Lung (tissue), 12 donors: ENCODE results near the gene PCBP3. TPM values are rescaled to one million over a fixed set of nuclear protein-coding genes. Genes with fewer than 3 reads are reported as not detected.

Experiments
- ATAC-seq: fragments of 200-7000 bp; cut with Tn5 transposase; one replicate; pipeline ENCODE4 v1.9.1; 2020; ENCODE audit warnings: moderate number of reproducible peaks; ENCODE audit not compliant: insufficient read depth, low FRiP score
- DNase-seq, 3 donors: peaks; one replicate each; pipeline ENCODE4 v3.0.0-alpha.2; 2013 to 2017
- H3K27ac ChIP-seq, 2 donors: one replicate each; pipeline ENCODE4 v1.5.1; 2013; ENCODE audit warnings: mild to moderate bottlenecking in 2 of 2, moderate library complexity in 2 of 2, control low read depth in 1 of 2, inconsistent platforms in 1 of 2, low read depth in 1 of 2, low read length in 1 of 2
- H3K27me3 ChIP-seq, 3 donors: one replicate each; pipeline ENCODE4 v1.5.1; 2013; ENCODE audit warnings: low read length in 2 of 3; ENCODE audit not compliant: control insufficient read depth in 3 of 3, insufficient read depth in 3 of 3
- H3K36me3 ChIP-seq, 4 donors: one replicate each; pipeline ENCODE4 v1.5.1; 2013; ENCODE audit warnings: low read length in 4 of 4, mild to moderate bottlenecking in 1 of 4, moderate library complexity in 1 of 4; ENCODE audit not compliant: control insufficient read depth in 4 of 4, insufficient read depth in 4 of 4
- H3K4me1 ChIP-seq, 5 donors: one replicate each; pipeline ENCODE4 v1.5.1; 2013; ENCODE audit warnings: low read length in 5 of 5, mild to moderate bottlenecking in 2 of 5, moderate library complexity in 1 of 5; ENCODE audit not compliant: control insufficient read depth in 5 of 5, insufficient read depth in 5 of 5
- H3K4me3 ChIP-seq: one replicate; pipeline ENCODE4 v1.5.1; 2013; ENCODE audit warnings: mild to moderate bottlenecking, control low read depth, moderate library complexity
- H3K9ac ChIP-seq, 2 donors: one replicate each; pipeline ENCODE4 v1.5.1; 2013; ENCODE audit warnings: low read length in 2 of 2, control low read depth in 1 of 2; ENCODE audit not compliant: insufficient read depth in 1 of 2
- H3K9me3 ChIP-seq, 4 donors: one replicate each; pipeline ENCODE4 v1.5.1; 2013; ENCODE audit warnings: low read length in 3 of 4, mild to moderate bottlenecking in 1 of 4, moderate library complexity in 1 of 4; ENCODE audit not compliant: control insufficient read depth in 4 of 4, insufficient read depth in 3 of 4
- CTCF ChIP-seq: IDR thresholded peaks from 2 replicates; pipeline ENCODE4 v1.5.1; 2012; ENCODE audit warnings: mild to moderate bottlenecking; ENCODE audit errors: control extremely low read depth, extremely low read depth
- WGBS, 2 donors: extraction: QIAGEN DNeasy Blood & Tissue Kit; methylation state at CpG; one replicate each; pipeline ENCODE4 v1.1.7; 2013; 5-methylcytosine and 5-hydroxymethylcytosine counted together
- polyA plus RNA-seq, 2 donors: library from polyadenylated mRNA; stranded (reverse); fragments of 200-250 nt; gene quantifications; one replicate each; pipeline ENCODE4 v1.2.1, GENCODE V29; 2013
- total RNA-seq, 2 donors: library from RNA; depleted of rRNA in 1 of 2; stranded (reverse); fragments of >200 nt in 1 of 2; gene quantifications; one replicate each; pipeline ENCODE4 v1.2.1, GENCODE V29; 2014 to 2021
- donor health status: control.
- donor health status: control.
- donor health status: Bipolar disorder and iron deficiency.
- donor health status: healthy.
- donor health status: DM: yes; HTN: yes; CAD: no.

Gene PCBP3
- total and polyA plus RNA-seq, 4 donors = 1.6 to 8.2 (median 3.1) TPM

- no peak overlapping the region for H3K27ac ChIP-seq
- peaks cover 0 to 2% (median 0%) of the 10 kb centered on the region in 4 donors for H3K9me3 ChIP-seq
- H3K27me3 ChIP-seq = peaks cover 0 to 6% (median 0%) of the 10 kb centered on the region in 3 donors
- no peaks in the 10 kb centered on the region for H3K36me3 ChIP-seq
- no peak overlapping the region for H3K9ac ChIP-seq
- H3K4me1 ChIP-seq = no peaks in the 10 kb centered on the region
- ATAC-seq (no peak), DNase-seq (no peak)
- TF ChIP-seq CTCF = no peak
- 85 to 90% methylated on average over 19 of the region's 19 CpGs for WGBS, 2 donors
- H3K4me3 ChIP-seq = no peak overlapping the region
Measured at GRCh38 chr21:45791562-45792418, 148.3 kb downstream of the PCBP3 start.

DNA sequence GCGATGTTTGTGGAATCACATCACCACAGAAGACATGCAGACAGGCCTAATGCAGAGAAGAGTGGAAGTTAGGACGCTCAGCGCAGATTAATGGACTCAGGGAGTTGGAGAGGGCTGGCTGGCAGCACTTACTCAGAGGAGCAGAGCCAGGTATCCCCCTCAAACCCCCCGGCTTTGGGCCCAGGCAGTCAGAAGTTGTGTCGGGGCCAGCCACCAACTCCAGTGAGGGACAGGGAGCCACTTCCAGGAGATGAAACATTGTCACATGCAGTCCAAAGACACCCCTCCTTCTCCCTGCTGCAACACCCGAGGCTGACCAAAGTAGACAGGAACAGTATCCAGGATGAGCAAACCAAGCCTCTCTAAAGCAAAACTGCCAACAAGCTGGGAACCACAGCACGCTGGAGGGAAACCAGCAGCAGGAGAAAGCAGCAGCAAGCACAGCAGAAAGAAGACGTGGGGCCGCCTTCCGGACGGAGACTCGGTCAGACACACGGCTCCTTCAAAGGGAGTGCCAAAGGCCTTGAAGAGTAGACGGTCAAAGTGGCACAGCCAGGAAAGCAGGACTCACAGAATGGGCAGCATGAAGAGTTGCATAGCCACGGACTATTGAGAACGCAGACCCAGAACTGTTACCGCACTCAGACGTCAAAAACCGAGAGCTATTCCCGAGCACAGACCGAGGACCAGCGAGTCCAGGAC is 149.3 kb downstream of the PCBP3 start:
- Histone ChIP-seq H3K4me3 (no peak overlapping the region), H3K4me1 (no peaks in the 10 kb centered on the region), H3K36me3 (no peaks in the 10 kb centered on the region), H3K9me3 (peaks cover 0 to 7% (median 0%) of the 10 kb centered on the region in 4 donors), H3K27me3 (peaks cover 0 to 6% (median 0%) of the 10 kb centered on the region in 3 donors), H3K9ac (no peak overlapping the region), H3K27ac (no peak overlapping the region)
- no peak for DNase-seq
- no peak for ATAC-seq
- WGBS, 2 donors = 88 to 92% methylated on average over 22 of the region's 22 CpGs
- TF ChIP-seq CTCF = no peak

- WGBS, 2 donors = 77 to 82% methylated on average over 6 of the region's 6 CpGs
- no peaks in the 10 kb centered on the region for H3K36me3 ChIP-seq
- no peak overlapping the region for H3K4me3 ChIP-seq
- H3K27ac ChIP-seq = no peak overlapping the region
- DNase-seq (peak in 1 of 3 donors; percentile 15), ATAC-seq (no peak)
- no peak for TF ChIP-seq CTCF
- no peak overlapping the region for H3K9ac ChIP-seq
- H3K4me1 ChIP-seq = no peaks in the 10 kb centered on the region
- peaks cover 0 to 7% (median 0%) of the 10 kb centered on the region in 4 donors for H3K9me3 ChIP-seq
- peaks cover 0 to 4% (median 0%) of the 10 kb centered on the region in 3 donors for H3K27me3 ChIP-seq
Measured at GRCh38 chr21:45794027-45794426, 150.5 kb downstream of the PCBP3 start.
